K562 (cell line): ENCODE data around the gene SZT2. TPM values are rescaled to one million over a fixed set of nuclear protein-coding genes. Genes with fewer than 3 reads are reported as not detected.

Experiments used
- ASH1L ChIP-seq: fragments of 450-650 bp; IDR thresholded peaks from 2 replicates; pipeline ENCODE4 v1.6.1; 2018; ENCODE audit warnings: borderline replicate concordance, mild to moderate bottlenecking, low read depth; ENCODE audit not compliant: partially characterized antibody
- ELF1 ChIP-seq: fragments of 200-800 bp; sonication (Bioruptor generic); IDR thresholded peaks from 2 replicates; pipeline ENCODE4 v1.6.1; 2016; ENCODE audit warnings: missing genetic modification characterization, missing compliant biosample characterization
- ELF4 ChIP-seq: fragments of 450-650 bp; formaldehyde crosslinking; IDR thresholded peaks from 2 replicates; pipeline ENCODE4 v1.4.0; 2022; ENCODE audit warnings: missing genetic modification characterization
- EP400 ChIP-seq: fragments of 450-650 bp; IDR thresholded peaks from 2 replicates; pipeline ENCODE4 v1.6.1; 2017; ENCODE audit warnings: antibody characterized with exemption, mild to moderate bottlenecking, moderate library complexity
- FOXJ3 ChIP-seq: sonication (generic); formaldehyde crosslinking; IDR thresholded peaks from 2 replicates; pipeline ENCODE4 v1.4.0; 2020; ENCODE audit warnings: mild to moderate bottlenecking, missing genetic modification reagents
- GTF2A2 ChIP-seq: IDR thresholded peaks from 2 replicates; pipeline ENCODE4 v1.6.1; 2016; ENCODE audit warnings: mild to moderate bottlenecking, missing genetic modification characterization, missing compliant biosample characterization
- HDAC3 ChIP-seq: fragments of 450-650 bp; IDR thresholded peaks from 2 replicates; pipeline ENCODE4 v1.6.1; 2018; ENCODE audit warnings: borderline replicate concordance, mild to moderate bottlenecking, moderate library complexity; ENCODE audit not compliant: partially characterized antibody
- NFE2 ChIP-seq: IDR thresholded peaks from 2 replicates; pipeline ENCODE4 v1.6.1; 2014; ENCODE audit warnings: antibody characterized with exemption, low read depth
- PATZ1 ChIP-seq: fragments of 250-450 bp; sonication (Bioruptor Pico); IDR thresholded peaks from 2 replicates; pipeline ENCODE4 v1.5.0; 2020; ENCODE audit warnings: mild to moderate bottlenecking, borderline replicate concordance
- POLR2A ChIP-seq: fragments of 450-650 bp; conservative IDR thresholded peaks from 2 replicates; pipeline ENCODE4 v1.6.1; 2016
- RBM25 ChIP-seq: fragments of 200-400 bp; formaldehyde crosslinking; IDR thresholded peaks from 2 replicates; pipeline ENCODE4 v1.6.1; 2018; ENCODE audit warnings: low read length, low read depth, moderate library complexity; ENCODE audit not compliant: severe bottlenecking
- RFX7 ChIP-seq: fragments of 250-450 bp; sonication (Bioruptor Pico); IDR thresholded peaks from 2 replicates; pipeline ENCODE4 v1.5.1; 2021; ENCODE audit warnings: mild to moderate bottlenecking
- SETDB1 ChIP-seq: IDR thresholded peaks from one replicate; pipeline ENCODE4 v1.6.1; 2012; ENCODE audit warnings: low read length, control low read depth, inconsistent platforms
- STAG1 ChIP-seq: sonication (generic); formaldehyde crosslinking; IDR thresholded peaks from 2 replicates; pipeline ENCODE4 v1.5.0; 2020; ENCODE audit warnings: missing genetic modification reagents, borderline replicate concordance
- XRCC4 ChIP-seq: IDR thresholded peaks from one replicate; pipeline ENCODE4 v1.6.1; 2011; ENCODE audit not compliant: insufficient read depth, insufficient read length; ENCODE audit errors: extremely low read depth
- ZEB2 ChIP-seq: fragments of 450-650 bp; IDR thresholded peaks from 2 replicates; pipeline ENCODE4 v1.6.1; 2016
- ZNF696 ChIP-seq: fragments of 250-450 bp; sonication (Bioruptor Pico); conservative IDR thresholded peaks from 2 replicates; pipeline ENCODE4 v1.4.0; 2020; ENCODE audit warnings: mild to moderate bottlenecking, moderate library complexity
- polyA plus RNA-seq, 8 experiments: library from polyadenylated mRNA; depleted of rRNA in 4 of 8; stranded (reverse) in 5 of 8; unstranded in 3 of 8; fragments of >200 nt; fragmentation: Nextera tagmentation in 2 of 8; fragmentation: Illumina TruSeq in 1 of 8; extraction: Ambion mirVana in 2 of 8; extraction: Trizol in 1 of 8; gene quantifications; 2 replicates each; pipeline versions ENCODE4 v1.2.1 to v1.2.3, GENCODE V29; 2011 to 2014; ENCODE audit warnings: inconsistent platforms in 1 of 8, missing spikeins in 1 of 8
- total RNA-seq, 7 experiments: library from RNA; depleted of rRNA in 6 of 7; stranded (reverse); fragments of >200 nt in 6 of 7; fragmentation: Illumina TruSeq in 2 of 7; extraction: Trizol in 2 of 7; gene quantifications; 2 replicates each; pipeline versions ENCODE4 v1.2.1 to v1.2.3, GENCODE V29; 2011 to 2021; ENCODE audit warnings: low replicate concordance in 1 of 7
- TF ChIP-seq, protein P1 (sequence below): fragments of 450-650 bp; IDR thresholded peaks from 2 replicates; pipeline ENCODE4 v1.6.1; 2017; ENCODE audit warnings: mild to moderate bottlenecking, moderate library complexity
- TF ChIP-seq, protein P2 (sequence below): IDR thresholded peaks from 3 replicates; pipeline ENCODE4 v1.6.1; 2011; ENCODE audit warnings: borderline replicate concordance, mild to moderate bottlenecking; ENCODE audit not compliant: insufficient read length, insufficient read depth
- TF ChIP-seq, protein P3 (sequence below): fragments of 250-450 bp; sonication (Bioruptor Pico); IDR thresholded peaks from 2 replicates; pipeline ENCODE4 v1.4.0; 2020; ENCODE audit warnings: mild to moderate bottlenecking, moderate library complexity

The SZT2 gene
- total and polyA plus RNA-seq, 9 of the 15 experiments (the other 6 are each of a cell fraction or from before 2014, with no cell fraction given): 0.88 to 31.0 (median 12.8) TPM

GRCh38 chr1:43389326-43390313 lies at the start of gene SZT2, which contains the start of gene MED8 (continued):
- TF ChIP-seq, protein P1, sequence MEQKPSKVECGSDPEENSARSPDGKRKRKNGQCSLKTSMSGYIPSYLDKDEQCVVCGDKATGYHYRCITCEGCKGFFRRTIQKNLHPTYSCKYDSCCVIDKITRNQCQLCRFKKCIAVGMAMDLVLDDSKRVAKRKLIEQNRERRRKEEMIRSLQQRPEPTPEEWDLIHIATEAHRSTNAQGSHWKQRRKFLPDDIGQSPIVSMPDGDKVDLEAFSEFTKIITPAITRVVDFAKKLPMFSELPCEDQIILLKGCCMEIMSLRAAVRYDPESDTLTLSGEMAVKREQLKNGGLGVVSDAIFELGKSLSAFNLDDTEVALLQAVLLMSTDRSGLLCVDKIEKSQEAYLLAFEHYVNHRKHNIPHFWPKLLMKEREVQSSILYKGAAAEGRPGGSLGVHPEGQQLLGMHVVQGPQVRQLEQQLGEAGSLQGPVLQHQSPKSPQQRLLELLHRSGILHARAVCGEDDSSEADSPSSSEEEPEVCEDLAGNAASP: no peak
- TF ChIP-seq HDAC3 (no peak), ASH1L (peak; percentile 83), RFX7 (no peak), ELF4 (peak; percentile 98), XRCC4 (no peak), RBM25 (peak; percentile 81), PATZ1 (CRISPR knock-in tag) (no peak), POLR2A (peak; percentile 99), GTF2A2 (tag) (no peak), STAG1 (CRISPR knock-in tag) (0 out of 2 replicates have a peak, but pooled peaks have one; percentile 16), ZNF696 (CRISPR knock-in tag) (no peak), EP400 (peak; percentile 100), FOXJ3 (CRISPR knock-in tag) (no peak), ELF1 (tag) (peak; percentile 97), NFE2 (peak; percentile 53), SETDB1 (no peak), ZEB2 (peak; percentile 85)
- TF ChIP-seq, protein P2, sequence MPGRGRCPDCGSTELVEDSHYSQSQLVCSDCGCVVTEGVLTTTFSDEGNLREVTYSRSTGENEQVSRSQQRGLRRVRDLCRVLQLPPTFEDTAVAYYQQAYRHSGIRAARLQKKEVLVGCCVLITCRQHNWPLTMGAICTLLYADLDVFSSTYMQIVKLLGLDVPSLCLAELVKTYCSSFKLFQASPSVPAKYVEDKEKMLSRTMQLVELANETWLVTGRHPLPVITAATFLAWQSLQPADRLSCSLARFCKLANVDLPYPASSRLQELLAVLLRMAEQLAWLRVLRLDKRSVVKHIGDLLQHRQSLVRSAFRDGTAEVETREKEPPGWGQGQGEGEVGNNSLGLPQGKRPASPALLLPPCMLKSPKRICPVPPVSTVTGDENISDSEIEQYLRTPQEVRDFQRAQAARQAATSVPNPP: no peak
- TF ChIP-seq, protein P3, sequence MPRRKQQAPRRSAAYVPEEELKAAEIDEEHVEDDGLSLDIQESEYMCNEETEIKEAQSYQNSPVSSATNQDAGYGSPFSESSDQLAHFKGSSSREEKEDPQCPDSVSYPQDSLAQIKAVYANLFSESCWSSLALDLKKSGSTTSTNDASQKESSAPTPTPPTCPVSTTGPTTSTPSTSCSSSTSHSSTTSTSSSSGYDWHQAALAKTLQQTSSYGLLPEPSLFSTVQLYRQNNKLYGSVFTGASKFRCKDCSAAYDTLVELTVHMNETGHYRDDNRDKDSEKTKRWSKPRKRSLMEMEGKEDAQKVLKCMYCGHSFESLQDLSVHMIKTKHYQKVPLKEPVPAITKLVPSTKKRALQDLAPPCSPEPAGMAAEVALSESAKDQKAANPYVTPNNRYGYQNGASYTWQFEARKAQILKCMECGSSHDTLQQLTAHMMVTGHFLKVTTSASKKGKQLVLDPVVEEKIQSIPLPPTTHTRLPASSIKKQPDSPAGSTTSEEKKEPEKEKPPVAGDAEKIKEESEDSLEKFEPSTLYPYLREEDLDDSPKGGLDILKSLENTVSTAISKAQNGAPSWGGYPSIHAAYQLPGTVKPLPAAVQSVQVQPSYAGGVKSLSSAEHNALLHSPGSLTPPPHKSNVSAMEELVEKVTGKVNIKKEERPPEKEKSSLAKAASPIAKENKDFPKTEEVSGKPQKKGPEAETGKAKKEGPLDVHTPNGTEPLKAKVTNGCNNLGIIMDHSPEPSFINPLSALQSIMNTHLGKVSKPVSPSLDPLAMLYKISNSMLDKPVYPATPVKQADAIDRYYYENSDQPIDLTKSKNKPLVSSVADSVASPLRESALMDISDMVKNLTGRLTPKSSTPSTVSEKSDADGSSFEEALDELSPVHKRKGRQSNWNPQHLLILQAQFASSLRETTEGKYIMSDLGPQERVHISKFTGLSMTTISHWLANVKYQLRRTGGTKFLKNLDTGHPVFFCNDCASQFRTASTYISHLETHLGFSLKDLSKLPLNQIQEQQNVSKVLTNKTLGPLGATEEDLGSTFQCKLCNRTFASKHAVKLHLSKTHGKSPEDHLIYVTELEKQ (CRISPR knock-in tag): no peak
